Activated CD4-positive, alpha-beta T cell treated with anti-CD3 and anti-CD28 coated beads, Interleukin-10, Interleukin-2, amounts not matched to agents 100 ng/mL and 50 ng/mL, durations not matched to agents 16 hours and 8 hours (primary cell): Measurements from ENCODE around the gene RSPRY1.
A peak's percentile ranks its signal among the peaks of the same experiment; 100 is the strongest.

Experiments
- DNase-seq: peaks from one replicate; pipeline ENCODE4 v3.0.0-alpha.2; 2020

Gene RSPRY1

GRCh38 chr16:57152096-57153093, 33.7 kb upstream of the RSPRY1 start:
- no peak for DNase-seq

GRCh38 chr16:57153841-57154240, 32.3 kb upstream of the RSPRY1 start:
- no peak for DNase-seq

DNA sequence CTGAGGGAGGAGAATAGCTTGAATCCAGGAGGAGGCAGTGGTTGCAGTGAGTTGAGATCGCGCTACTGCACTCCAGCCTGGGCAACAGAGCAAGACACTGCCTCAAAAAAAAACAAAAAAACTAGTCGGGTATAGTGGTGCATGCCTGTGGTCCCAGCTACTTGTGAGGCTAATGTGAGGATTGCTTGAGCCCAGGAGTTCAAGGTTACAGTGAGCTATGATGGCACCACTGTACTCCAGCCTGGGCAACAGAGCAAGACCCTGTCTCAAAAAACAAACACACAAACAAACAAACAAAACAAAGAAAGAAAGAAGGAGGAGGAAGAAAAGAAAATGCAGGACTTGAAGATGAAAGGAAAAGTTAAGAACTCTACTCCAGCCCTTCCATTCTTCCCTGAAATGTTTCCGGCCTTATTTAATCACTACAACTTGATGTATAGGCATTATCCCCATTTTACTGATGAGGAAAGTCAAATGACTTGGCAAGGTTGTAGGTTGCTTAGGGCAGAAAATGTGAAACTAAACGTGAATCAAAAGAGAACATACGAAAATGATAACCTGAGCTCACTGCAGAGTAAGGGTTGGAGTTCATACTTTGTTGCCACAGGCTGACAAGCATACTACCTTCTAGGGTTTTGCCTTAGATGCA, 30.3 kb upstream of the RSPRY1 start:
- no peak for DNase-seq

GRCh38 chr16:57156351-57156703, 29.8 kb upstream of the RSPRY1 start:
- no peak for DNase-seq

GRCh38 chr16:57157533-57157932, 28.6 kb upstream of the RSPRY1 start:
- DNase-seq, result no peak

DNA sequence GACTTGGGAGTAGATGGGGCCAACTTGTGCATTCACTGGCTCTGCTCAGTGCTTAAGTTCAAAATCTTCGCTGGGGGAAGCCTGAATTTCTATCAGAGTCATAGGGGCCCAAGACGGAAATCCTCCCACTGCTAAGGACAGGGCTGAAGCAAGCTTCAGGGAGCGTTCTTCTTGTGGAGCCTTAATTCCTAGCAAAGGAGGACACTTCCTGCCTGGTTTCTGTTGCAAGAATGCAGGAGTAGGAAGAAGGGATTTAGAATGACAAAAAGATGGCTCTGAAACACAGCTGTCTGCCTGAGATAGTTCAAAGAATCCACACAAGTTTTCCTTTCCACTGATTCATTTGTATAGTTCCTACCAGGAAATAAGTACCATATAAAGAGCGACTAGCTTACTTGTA, 26.7 kb upstream of the RSPRY1 start:
- no peak for DNase-seq

DNA sequence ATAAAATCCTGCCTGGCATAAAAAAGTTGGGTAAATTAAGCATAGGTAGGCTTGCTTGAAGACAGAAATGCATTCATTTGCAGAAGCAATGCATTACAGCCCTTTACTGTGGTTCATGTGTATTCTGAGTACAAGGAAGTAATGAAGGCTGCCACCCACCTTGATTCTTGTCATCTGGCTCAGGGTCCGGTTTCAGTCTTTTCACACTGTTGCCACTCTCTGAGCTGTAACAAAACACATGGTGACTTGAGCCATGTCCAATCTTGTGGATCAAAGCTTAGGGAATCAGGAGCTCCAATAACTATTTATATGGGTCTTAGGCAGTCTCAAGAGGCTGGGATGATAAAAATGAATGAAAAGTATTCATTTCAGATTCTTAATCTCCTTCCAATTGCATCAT, 22.3 kb upstream of the RSPRY1 start:
- no peak for DNase-seq

GRCh38 chr16:57165483-57165882, 20.6 kb upstream of the RSPRY1 start:
- DNase-seq, result no peak

GRCh38 chr16:57165938-57166337, 20.2 kb upstream of the RSPRY1 start:
- no peak for DNase-seq

- no peak for DNase-seq
These were observed 19.7 kb upstream of the RSPRY1 start for GRCh38 chr16:57166451-57166850.

GRCh38 chr16:57166951-57167350, 19.2 kb upstream of the RSPRY1 start:
- no peak for DNase-seq

- no peak for DNase-seq
These were observed 18.6 kb upstream of the RSPRY1 start for GRCh38 chr16:57167538-57167937.

DNA sequence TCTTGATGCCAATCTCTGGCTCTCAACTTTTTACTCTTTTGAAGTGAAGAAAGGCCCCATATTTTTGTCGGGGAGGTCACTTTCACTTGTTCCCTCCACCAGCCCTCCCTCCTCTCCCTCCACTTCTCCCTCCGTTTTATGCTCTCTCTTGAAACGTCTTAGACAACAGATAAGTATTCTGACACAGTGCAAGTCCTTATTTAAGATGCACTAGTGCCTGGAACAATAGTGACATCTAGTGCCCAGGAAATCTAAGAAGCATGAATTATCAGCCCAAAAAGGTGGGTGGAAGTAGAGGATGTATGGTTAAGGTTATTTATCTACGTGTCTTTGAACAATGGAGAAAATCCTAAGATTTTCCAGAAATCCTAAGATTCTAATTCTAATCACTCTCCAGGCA, 18.2 kb upstream of the RSPRY1 start:
- peak; percentile 47 for DNase-seq

GRCh38 chr16:57169327-57169726, 16.8 kb upstream of the RSPRY1 start:
- DNase-seq, result no peak

DNA sequence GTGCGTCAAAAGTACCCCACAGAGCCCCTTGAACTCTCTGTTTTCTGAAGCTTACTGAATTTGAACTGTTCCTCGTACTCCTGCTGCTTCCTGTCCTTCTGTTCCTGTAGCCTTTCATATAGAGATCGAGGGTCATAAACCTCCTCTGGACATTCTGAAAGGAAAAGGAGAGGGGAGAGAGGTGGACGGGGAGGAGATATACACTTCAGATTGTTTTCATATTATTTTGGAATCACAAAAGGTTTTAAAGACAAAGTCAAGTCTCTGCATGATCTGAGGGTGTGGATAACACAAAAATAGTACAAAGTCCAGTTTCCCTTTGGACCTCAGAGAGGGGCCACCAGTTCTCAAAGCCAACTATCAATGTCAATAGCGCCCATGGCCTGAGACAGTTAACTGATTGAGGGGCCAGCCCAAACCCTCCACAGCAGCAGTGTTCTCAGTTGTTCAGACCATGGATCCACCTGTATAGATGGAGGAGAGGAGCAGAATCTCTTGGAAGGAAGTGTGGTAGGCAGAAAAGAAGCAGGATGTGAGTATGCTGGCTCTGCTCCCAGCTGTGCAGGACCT, 13.3 kb upstream of the RSPRY1 start:
- no peak for DNase-seq

- DNase-seq, result no peak
These were observed 10.2 kb upstream of the RSPRY1 start for GRCh38 chr16:57175896-57176295.

DNA sequence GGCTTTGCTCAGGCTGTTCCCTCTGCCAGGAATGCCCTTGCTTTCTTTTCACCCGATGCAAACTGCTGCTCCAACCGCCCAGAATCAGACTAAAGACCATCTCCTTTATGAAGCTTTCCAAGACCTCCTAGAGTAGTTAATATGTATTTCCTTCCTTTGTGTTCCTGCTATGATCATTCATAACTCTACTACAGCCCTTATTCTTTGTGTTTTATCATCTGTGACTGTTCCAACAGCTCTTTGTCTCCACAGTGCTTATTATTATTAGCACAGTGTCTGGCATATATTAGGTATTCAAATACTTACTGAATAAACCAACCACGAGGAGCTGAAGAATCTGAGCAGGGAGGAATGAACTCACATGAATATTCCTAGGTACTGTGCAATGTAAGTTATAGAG, 7.9 kb upstream of the RSPRY1 start:
- DNase-seq, result no peak

GRCh38 chr16:57178793-57179212, 7.3 kb upstream of the RSPRY1 start:
- DNase-seq, result no peak

GRCh38 chr16:57179215-57179828, 6.8 kb upstream of the RSPRY1 start:
- no peak for DNase-seq

DNA sequence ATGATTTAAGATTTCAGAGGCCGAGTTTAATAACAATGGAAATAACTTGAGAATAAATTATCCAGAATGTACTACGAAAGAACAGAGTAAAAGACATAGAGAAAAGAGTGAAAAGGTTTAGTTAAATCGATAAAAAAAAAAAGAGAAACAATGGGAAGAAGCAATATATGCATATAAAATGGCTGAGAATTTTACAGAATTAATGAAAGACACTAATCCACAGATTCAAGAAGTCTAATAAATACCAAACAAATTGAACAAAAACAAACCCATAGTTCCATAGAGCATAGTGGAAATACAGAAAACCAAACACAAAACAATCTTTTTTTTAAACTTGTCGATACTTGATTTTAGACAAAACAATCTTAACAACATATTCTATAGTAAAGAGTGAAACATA, 2.0 kb upstream of the RSPRY1 start:
- DNase-seq, result no peak

DNA sequence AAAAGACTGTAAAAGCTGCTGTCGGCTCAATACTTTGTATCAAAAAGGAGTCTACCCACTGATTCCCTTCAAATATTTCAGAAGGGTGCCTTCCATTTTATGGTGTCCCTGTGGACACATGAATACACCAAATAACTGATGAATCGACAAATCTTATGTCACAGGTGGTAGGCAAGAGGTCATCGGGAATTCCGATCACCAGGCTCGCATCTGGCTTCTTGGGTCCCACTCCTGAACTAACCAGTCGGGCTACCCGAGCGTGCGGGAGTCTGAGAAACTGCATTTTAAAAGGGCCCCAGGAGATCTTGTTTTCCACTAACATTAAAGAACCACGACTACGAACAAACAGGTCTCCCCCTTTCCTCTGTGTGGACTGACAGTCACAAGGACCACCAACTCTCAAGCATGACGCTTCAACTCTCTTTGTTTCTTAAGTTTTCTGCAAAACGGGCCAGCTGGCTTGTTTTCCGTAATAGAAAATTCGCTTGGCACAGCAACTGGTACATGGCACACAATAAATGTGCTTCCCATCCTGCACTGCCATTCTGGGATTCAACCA, 1.2 kb upstream of the RSPRY1 start:
- DNase-seq, result no peak

DNA sequence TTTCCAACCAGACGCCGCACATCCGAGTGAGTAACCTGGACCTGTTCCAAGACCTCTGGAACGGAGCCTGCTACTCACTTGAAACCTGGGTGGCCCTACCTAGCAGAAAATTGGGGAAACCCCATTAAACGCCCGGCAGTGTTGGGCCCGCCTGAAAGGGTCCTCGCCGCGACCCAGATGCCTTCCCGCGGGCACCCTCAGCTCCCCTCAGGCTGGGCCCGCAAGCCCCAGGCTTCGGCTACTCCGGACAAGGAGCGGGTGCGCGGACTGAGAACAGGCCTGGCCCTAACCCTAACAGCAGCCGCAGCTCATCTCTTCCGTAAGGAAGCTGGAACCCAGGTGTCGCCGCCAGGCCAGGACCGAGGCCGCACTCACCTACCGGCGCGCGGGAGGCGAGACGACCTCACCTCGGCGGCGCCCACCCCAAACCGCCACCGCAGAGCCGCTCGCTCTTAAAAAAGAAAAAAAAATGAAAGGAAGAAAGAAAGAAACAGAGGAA, 634 bp upstream of the RSPRY1 start:
- DNase-seq, result peak; percentile 38
